NCI-H2107 treated with DMSO at 0.1 percent for 48 hours (cell line): ENCODE data around the gene COL4A2.
"Not testable (repeated sequence)": the region's sequence is repeated elsewhere in the genome, so short reads cannot be mapped to it uniquely, and the experiment has no call there.

Experiments
- DNase-seq: peaks from one replicate; lab custom pipeline; 2025; ENCODE audit not compliant: unreplicated experiment; lab: John Stamatoyannopoulos, UW

COL4A2 gene

DNA sequence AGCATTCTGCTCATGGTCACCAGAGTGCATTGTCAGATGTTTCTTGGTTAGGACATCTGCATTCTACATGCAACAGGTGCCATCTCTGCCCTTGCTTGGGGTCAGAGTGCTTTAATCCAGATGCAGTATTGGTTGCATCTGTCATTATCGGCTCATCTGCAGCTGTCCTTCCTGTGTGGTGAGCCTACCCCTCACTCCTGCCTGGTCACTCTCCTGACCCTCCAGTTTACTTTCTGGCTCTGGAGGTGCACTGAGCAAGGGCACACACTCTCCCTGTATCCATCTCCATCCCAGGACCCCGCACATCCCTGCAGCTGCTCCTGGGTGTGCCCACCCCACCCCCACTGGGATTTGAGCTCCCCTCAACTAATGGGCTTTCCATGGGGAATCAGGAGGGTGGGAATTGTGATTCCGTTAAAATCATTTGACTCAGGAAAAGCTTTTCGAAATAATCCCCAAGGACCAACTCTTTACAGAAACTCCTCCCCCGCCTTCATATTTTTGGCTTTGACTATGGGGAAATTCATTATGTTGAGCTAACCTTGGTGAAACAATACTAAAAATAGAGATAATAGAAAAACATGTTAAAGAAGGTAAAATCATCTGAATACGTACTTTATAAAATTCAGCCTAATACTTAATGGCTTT lies 70.2 kb downstream of the COL4A2 start:
- DNase-seq: no peak

DNA sequence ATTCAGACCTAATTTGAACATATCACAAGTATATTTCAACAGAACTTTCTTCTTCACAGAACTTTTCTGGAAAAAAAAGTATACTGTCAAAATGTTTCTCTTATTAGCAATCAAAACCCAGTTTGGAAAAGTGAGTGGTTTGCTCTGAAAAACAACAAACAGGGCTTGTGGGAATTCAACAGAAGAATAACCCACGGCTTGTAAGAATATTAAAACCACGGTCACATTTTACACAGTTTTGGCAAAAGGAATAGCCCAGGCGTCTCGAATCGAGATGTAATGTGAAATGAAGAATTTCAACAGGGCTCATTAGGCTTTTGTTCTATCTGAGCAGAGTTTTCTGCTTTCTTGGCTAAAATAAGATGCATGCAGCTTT lies 70.7 kb downstream of the COL4A2 start:
- no peak for DNase-seq

- DNase-seq: no peak
Measured at GRCh38 chr13:110379358-110379757, 72.3 kb downstream of the COL4A2 start.

GRCh38 chr13:110379905-110380341 lies 72.8 kb downstream of the COL4A2 start:
- DNase-seq: no peak

GRCh38 chr13:110380359-110381028 lies 73.4 kb downstream of the COL4A2 start:
- DNase-seq: no peak

DNA sequence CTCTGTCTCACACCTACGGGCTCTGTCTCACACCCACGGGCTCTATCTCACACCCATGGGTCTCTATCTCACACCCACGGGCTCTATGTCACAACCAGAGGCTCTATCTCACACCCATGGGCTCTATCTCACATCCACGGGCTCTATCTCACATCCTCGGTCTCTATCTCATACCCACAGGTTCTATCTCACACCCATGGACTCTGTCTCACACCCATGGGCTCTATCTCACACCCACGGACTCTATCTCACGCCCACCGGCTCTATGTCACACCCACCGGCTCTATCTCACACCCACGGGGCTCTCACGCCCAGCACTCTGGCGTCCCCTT lies 73.9 kb downstream of the COL4A2 start:
- no peak for DNase-seq

DNA sequence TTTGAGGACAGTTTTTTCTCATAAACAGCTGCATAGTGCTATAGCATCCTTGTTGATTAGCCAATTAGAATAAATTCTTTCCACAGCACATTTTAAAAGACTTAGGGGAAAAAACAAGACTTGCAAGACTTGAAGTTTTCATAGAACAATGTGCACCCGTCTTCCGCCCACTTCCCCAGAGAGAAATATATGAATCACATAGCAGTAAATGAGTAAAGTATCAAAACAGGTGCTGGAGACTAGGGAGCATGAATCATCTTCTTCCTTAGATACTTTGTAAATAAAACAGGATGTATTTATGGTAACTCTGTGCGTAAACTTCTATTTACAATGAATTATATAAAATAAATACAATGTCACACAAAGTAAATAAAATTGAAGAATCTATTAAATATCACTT lies 75.1 kb downstream of the COL4A2 start:
- DNase-seq: no peak

DNA sequence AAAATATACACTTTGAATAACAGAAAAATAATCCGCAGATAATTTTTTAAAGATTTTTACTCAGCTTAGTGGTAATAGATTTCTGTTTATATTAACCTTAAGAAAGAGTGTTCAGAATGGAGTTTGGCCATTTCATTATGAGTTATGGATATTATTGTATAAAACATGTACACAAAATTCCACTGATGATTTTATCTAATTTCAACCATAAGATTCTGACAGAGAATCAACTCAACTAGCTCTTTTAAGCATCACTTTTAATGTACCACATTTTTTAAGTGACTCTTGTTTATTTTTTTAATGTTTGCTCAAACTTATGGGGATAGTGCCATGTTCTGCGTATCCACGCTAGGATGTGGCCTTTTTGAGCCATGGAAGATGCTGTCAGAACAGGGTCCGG lies 75.7 kb downstream of the COL4A2 start:
- no peak for DNase-seq

- DNase-seq: no peak
Measured at GRCh38 chr13:110387451-110388107, 80.5 kb downstream of the COL4A2 start.

- peak; percentile 43 for DNase-seq
Measured at GRCh38 chr13:110388108-110388943, 81.2 kb downstream of the COL4A2 start.

DNA sequence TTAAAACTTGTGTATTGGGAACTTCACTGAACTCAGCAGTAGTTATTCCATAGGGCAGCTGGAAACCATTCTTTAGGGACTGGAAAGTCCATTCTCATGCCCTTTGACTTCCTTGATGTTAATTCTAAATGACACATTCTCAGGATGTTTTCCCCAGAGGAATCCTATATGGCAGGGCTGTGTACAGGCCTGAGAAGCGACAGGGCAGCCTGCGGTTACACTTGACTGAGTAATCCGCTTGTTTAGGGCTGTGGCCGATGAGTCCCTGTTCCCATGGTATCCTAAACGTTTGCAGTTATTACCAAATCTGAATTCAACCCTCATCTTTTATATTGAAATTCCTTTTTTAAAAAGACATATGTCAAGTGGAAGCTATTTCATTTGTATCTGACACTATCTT lies 83.5 kb downstream of the COL4A2 start:
- no peak for DNase-seq

GRCh38 chr13:110391273-110391672 lies 84.2 kb downstream of the COL4A2 start:
- DNase-seq: no peak

GRCh38 chr13:110392510-110393240 lies 85.6 kb downstream of the COL4A2 start:
- no peak for DNase-seq

DNA sequence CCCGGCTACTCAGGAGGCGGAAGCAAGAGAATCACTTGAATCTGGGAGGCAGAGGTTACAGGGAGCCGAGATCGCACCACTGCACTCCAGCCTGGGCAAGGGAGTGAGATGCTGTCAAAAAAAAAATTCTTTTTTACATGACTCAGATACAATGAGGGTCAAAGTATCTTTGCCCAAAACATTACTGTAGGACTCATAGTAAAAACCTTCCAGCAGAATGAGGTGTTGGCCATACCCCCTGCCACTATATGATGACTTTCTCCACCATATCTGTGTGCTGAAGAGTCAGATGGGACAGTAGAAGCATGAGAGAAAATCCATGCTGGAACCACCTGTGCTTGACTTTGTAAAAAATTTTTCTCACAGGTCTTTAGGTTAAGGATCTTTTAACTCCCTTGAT lies 86.7 kb downstream of the COL4A2 start:
- DNase-seq: no peak

- no peak for DNase-seq
Measured at GRCh38 chr13:110394371-110394841, 87.3 kb downstream of the COL4A2 start.

- DNase-seq: not testable (repeated sequence)
Measured at GRCh38 chr13:110395616-110396015, 88.5 kb downstream of the COL4A2 start.

DNA sequence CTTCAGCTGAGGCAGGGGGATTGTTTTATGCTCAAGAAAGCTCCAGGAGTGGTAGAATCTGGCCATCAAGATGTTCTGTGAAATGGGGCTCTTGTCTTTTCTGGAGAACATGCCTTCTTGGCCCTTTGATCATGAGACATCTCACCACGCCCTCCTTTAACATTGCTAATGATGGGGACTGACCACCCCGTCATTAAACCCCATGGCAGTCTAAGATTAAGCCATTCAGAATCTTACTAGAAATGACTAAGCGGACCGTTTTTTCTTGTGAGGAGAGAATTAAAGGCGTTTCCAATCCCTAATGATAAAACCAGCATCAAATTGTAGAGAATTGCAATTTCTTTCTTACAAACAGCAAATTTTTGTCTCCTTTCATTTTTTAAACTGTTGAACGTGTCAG lies 89.4 kb downstream of the COL4A2 start:
- DNase-seq: no peak

- DNase-seq: no peak
Measured at GRCh38 chr13:110396913-110397381, 89.9 kb downstream of the COL4A2 start.

GRCh38 chr13:110397436-110398115 lies 90.5 kb downstream of the COL4A2 start:
- no peak for DNase-seq
